ENCODE measurements around the gene TBC1D9. TPM values are rescaled to one million over a fixed set of nuclear protein-coding genes. Genes with fewer than 3 reads are reported as not detected.

TBC1D9 gene
- total RNA-seq, 1 experiment from 2014 or later, result 9.5 TPM

- Histone ChIP-seq H3K4me3 (replicated peaks in 1 of 2; ENCODE audit: low read depth in 1 of 2, low read length in 2 of 2) (no peak overlapping the region), H3K27ac (ENCODE audit: low read depth, low read length) (no peak overlapping the region), H3K9me2 (ENCODE audit: insufficient read depth) (no peaks in the 10 kb centered on the region), H3K27me3 (ENCODE audit: insufficient read depth, low read length) (no peaks in the 10 kb centered on the region), H3K4me1 (ENCODE audit: control insufficient read depth in 1 of 2, insufficient read depth in 2 of 2, low read length in 2 of 2) (peaks cover 4 to 9% of the 10 kb centered on the region in 2 experiments; a peak in 3 of 4 replicates), H3K79me2 (ENCODE audit: insufficient read depth, low read length) (no peaks in the 10 kb centered on the region), H3K36me3 (ENCODE audit: control insufficient read depth in 1 of 2, insufficient read depth in 2 of 2, low read length in 2 of 2) (no peaks in the 10 kb centered on the region), H3K9ac (ENCODE audit: low read length) (no peak overlapping the region), H2AFZ (ENCODE audit: low read depth, low read length, poor library complexity, severe bottlenecking) (no peak overlapping the region), H4K20me1 (ENCODE audit: insufficient read depth) (no peaks in the 10 kb centered on the region), H3K4me2 (ENCODE audit: low read length) (no peak overlapping the region), H3K9me3 (ENCODE audit: control insufficient read depth in 1 of 2, insufficient read depth in 1 of 2, low read depth in 1 of 2, low read length in 2 of 2) (no peaks in the 10 kb centered on the region)
- intact Hi-C loops (cut with micrococcal nuclease), result no loop called here
- no peak for ATAC-seq
- no peak for TF ChIP-seq TCF7L2 (IDR thresholded peaks at IDR 0.05; ENCODE audit: borderline replicate concordance, extremely low read depth, insufficient read depth, insufficient read length)
- TF ChIP-seq EGR1 (IDR thresholded peaks at IDR 0.05; ENCODE audit: low read depth), result no peak
- TF ChIP-seq EZH2phosphoT487 (IDR thresholded peaks at IDR 0.05; ENCODE audit: borderline replicate concordance), result no peak
- TF ChIP-seq CEBPB (IDR thresholded peaks at IDR 0.05; ENCODE audit: low read depth), result no peak
- TF ChIP-seq SP1 (IDR thresholded peaks at IDR 0.05; ENCODE audit: low read depth), result no peak
- TF ChIP-seq POLR2AphosphoS5 (IDR thresholded peaks at IDR 0.05; ENCODE audit: low read depth, low read length), result no peak
- TF ChIP-seq, protein P1, sequence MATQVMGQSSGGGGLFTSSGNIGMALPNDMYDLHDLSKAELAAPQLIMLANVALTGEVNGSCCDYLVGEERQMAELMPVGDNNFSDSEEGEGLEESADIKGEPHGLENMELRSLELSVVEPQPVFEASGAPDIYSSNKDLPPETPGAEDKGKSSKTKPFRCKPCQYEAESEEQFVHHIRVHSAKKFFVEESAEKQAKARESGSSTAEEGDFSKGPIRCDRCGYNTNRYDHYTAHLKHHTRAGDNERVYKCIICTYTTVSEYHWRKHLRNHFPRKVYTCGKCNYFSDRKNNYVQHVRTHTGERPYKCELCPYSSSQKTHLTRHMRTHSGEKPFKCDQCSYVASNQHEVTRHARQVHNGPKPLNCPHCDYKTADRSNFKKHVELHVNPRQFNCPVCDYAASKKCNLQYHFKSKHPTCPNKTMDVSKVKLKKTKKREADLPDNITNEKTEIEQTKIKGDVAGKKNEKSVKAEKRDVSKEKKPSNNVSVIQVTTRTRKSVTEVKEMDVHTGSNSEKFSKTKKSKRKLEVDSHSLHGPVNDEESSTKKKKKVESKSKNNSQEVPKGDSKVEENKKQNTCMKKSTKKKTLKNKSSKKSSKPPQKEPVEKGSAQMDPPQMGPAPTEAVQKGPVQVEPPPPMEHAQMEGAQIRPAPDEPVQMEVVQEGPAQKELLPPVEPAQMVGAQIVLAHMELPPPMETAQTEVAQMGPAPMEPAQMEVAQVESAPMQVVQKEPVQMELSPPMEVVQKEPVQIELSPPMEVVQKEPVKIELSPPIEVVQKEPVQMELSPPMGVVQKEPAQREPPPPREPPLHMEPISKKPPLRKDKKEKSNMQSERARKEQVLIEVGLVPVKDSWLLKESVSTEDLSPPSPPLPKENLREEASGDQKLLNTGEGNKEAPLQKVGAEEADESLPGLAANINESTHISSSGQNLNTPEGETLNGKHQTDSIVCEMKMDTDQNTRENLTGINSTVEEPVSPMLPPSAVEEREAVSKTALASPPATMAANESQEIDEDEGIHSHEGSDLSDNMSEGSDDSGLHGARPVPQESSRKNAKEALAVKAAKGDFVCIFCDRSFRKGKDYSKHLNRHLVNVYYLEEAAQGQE (IDR thresholded peaks at IDR 0.05; ENCODE audit: low read depth), result no peak
- no peak for TF ChIP-seq EZH2 (IDR thresholded peaks at IDR 0.05)
- TF ChIP-seq SRF (IDR thresholded peaks at IDR 0.05; ENCODE audit: low read depth), result no peak
- no peak for TF ChIP-seq FOSL1 (IDR thresholded peaks at IDR 0.05; ENCODE audit: low read depth)
- no peak for TF ChIP-seq SIN3A (IDR thresholded peaks at IDR 0.05; ENCODE audit: low read depth)
- TF ChIP-seq RAD21 (IDR thresholded peaks at IDR 0.05; ENCODE audit: low read depth), result no peak
- TF ChIP-seq, protein P2, sequence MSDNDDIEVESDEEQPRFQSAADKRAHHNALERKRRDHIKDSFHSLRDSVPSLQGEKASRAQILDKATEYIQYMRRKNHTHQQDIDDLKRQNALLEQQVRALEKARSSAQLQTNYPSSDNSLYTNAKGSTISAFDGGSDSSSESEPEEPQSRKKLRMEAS (IDR thresholded peaks at IDR 0.05), result no peak
- no peak for TF ChIP-seq ZFX (IDR thresholded peaks at IDR 0.05)
- no TSS peak for BruUV-seq (replicated peaks)
- ChIA-PET CTCF (no interaction called here), POLR2A (no interaction called here), RAD21 (ENCODE audit: low non-redundant PET in 1 of 2, low total read pairs in 2 of 2, uncharacterized antibody in 2 of 2, unreplicated experiment in 2 of 2) (no interaction called here)
- no peak for DNase-seq (ENCODE audit: low read depth, low spot score)
These were observed 15.8 kb downstream of the TBC1D9 start for GRCh38 chr4:140740422-140740821.
